WTC11 (cell line): Measurements from ENCODE around the gene PTPRG. TPM values are rescaled to one million over a fixed set of nuclear protein-coding genes. Genes with fewer than 3 reads are reported as not detected.

ENCODE experiments used
- ATAC-seq: fragments of 200-7000 bp; cut with Tn5 transposase; 2 replicates; pipeline ENCODE4 v1.10.0; 2021; ENCODE audit warnings: mild to moderate bottlenecking, moderate library complexity
- CTCF ChIA-PET: fragments of 300-600 bp; sonication (Branson Sonifier 250); formaldehyde crosslinking; loops from one replicate; lab custom pipeline; 2021; ENCODE audit warnings: antibody characterized with exemption; lab: Charles Lee
- POLR2A ChIA-PET: fragments of 350-600 bp; sonication (Branson Sonifier 250); formaldehyde crosslinking; loops from one replicate; lab custom pipeline; 2021; ENCODE audit warnings: antibody characterized with exemption; lab: Charles Lee
- DNase-seq: peaks from one replicate; pipeline ENCODE4 v3.0.0; 2021; ENCODE audit warnings: low spot score
- H3K27ac Mint-ChIP-seq: 2 replicates; pipeline ENCODE4 v1.8.0; 2021; ENCODE audit warnings: mixed read lengths
- H3K27me3 Mint-ChIP-seq: 2 replicates; pipeline ENCODE4 v1.8.0; 2021; ENCODE audit warnings: low read depth, mild to moderate bottlenecking, moderate library complexity, mixed read lengths
- H3K36me3 Mint-ChIP-seq: 2 replicates; pipeline ENCODE4 v1.8.0; 2021; ENCODE audit warnings: mixed read lengths
- H3K4me1 Mint-ChIP-seq: 2 replicates; pipeline ENCODE4 v1.8.0; 2022; ENCODE audit warnings: mixed read lengths
- H3K4me3 Mint-ChIP-seq: 2 replicates; pipeline ENCODE4 v1.8.0; 2021; ENCODE audit warnings: mild to moderate bottlenecking, moderate library complexity, mixed read lengths
- H3K9me3 Mint-ChIP-seq: 2 replicates; pipeline ENCODE4 v1.8.0; 2021; ENCODE audit warnings: mixed read lengths
- ARID4B ChIP-seq: sonication (generic); formaldehyde crosslinking; IDR thresholded peaks from 2 replicates; pipeline ENCODE4 v1.8.0; 2023; ENCODE audit warnings: missing genetic modification reagents, mild to moderate bottlenecking, borderline replicate concordance
- ATF2 ChIP-seq: sonication (generic); formaldehyde crosslinking; IDR thresholded peaks from 2 replicates; pipeline ENCODE4 v1.8.1; 2022; ENCODE audit warnings: low read depth, missing genetic modification reagents, borderline replicate concordance
- ERG ChIP-seq: fragments of 250-450 bp; sonication (Bioruptor Pico); IDR thresholded peaks from 2 replicates; pipeline ENCODE4 v1.8.0; 2021; ENCODE audit warnings: mild to moderate bottlenecking
- ESRRA ChIP-seq: sonication (generic); formaldehyde crosslinking; IDR thresholded peaks from 2 replicates; pipeline ENCODE4 v1.8.1; 2022; ENCODE audit warnings: mild to moderate bottlenecking, missing genetic modification reagents, borderline replicate concordance
- FOXJ3 ChIP-seq: sonication (generic); formaldehyde crosslinking; IDR thresholded peaks from 2 replicates; pipeline ENCODE4 v1.9.0; 2021; ENCODE audit warnings: missing genetic modification reagents, mild to moderate bottlenecking, borderline replicate concordance
- GABPB1 ChIP-seq: sonication (generic); formaldehyde crosslinking; IDR thresholded peaks from 2 replicates; pipeline ENCODE4 v1.8.1; 2023; ENCODE audit warnings: mild to moderate bottlenecking, missing genetic modification reagents
- KAT7 ChIP-seq: sonication (generic); formaldehyde crosslinking; IDR thresholded peaks from 2 replicates; pipeline ENCODE4 v1.8.1; 2023; ENCODE audit warnings: missing genetic modification reagents, mild to moderate bottlenecking, borderline replicate concordance
- MAX ChIP-seq: sonication (generic); formaldehyde crosslinking; IDR thresholded peaks from 2 replicates; pipeline ENCODE4 v1.8.0; 2022; ENCODE audit warnings: mild to moderate bottlenecking, missing genetic modification reagents
- MLX ChIP-seq: sonication (generic); formaldehyde crosslinking; IDR thresholded peaks from 2 replicates; pipeline ENCODE4 v1.8.1; 2023; ENCODE audit warnings: mild to moderate bottlenecking, missing genetic modification reagents, moderate library complexity
- NFE2L1 ChIP-seq: sonication (generic); formaldehyde crosslinking; IDR thresholded peaks from 2 replicates; pipeline ENCODE4 v1.8.1; 2023; ENCODE audit warnings: missing genetic modification reagents
- OVOL2 ChIP-seq: fragments of 250-450 bp; sonication (Bioruptor Pico); IDR thresholded peaks from 2 replicates; pipeline ENCODE4 v1.9.0; 2021; ENCODE audit warnings: mild to moderate bottlenecking, borderline replicate concordance
- SMAD4 ChIP-seq: sonication (generic); formaldehyde crosslinking; IDR thresholded peaks from 2 replicates; pipeline ENCODE4 v1.8.0; 2022; ENCODE audit warnings: mild to moderate bottlenecking, missing genetic modification reagents
- SOX15 ChIP-seq: fragments of 250-450 bp; sonication (Bioruptor Pico); IDR thresholded peaks from 2 replicates; pipeline ENCODE4 v1.9.0; 2021; ENCODE audit warnings: mild to moderate bottlenecking
- SP1 ChIP-seq: sonication (generic); formaldehyde crosslinking; conservative IDR thresholded peaks from 2 replicates; pipeline ENCODE4 v1.8.1; 2022; ENCODE audit warnings: missing genetic modification reagents
- TCF7 ChIP-seq: sonication (generic); formaldehyde crosslinking; IDR thresholded peaks from 2 replicates; pipeline ENCODE4 v1.8.0; 2022; ENCODE audit warnings: mild to moderate bottlenecking, low read depth, missing genetic modification reagents, moderate library complexity
- TEAD1 ChIP-seq: sonication (generic); formaldehyde crosslinking; IDR thresholded peaks from 2 replicates; pipeline ENCODE4 v1.8.0; 2022; ENCODE audit warnings: mild to moderate bottlenecking, missing genetic modification reagents
- ZNF121 ChIP-seq: sonication (generic); formaldehyde crosslinking; IDR thresholded peaks from 2 replicates; pipeline ENCODE4 v1.8.0; 2023; ENCODE audit warnings: missing genetic modification reagents
- ZNF219 ChIP-seq: sonication (generic); formaldehyde crosslinking; IDR thresholded peaks from 2 replicates; pipeline ENCODE4 v1.8.0; 2023; ENCODE audit warnings: missing genetic modification reagents, mild to moderate bottlenecking, borderline replicate concordance
- ZNF232 ChIP-seq: sonication (generic); formaldehyde crosslinking; IDR thresholded peaks from 2 replicates; pipeline ENCODE4 v1.8.0; 2022; ENCODE audit warnings: mild to moderate bottlenecking, missing genetic modification reagents
- ZNF281 ChIP-seq: sonication (generic); formaldehyde crosslinking; IDR thresholded peaks from 2 replicates; pipeline ENCODE4 v1.8.0; 2023; ENCODE audit warnings: mild to moderate bottlenecking, missing genetic modification reagents
- ZNF317 ChIP-seq: sonication (generic); formaldehyde crosslinking; IDR thresholded peaks from 2 replicates; pipeline ENCODE4 v1.8.1; 2023; ENCODE audit warnings: low read depth, mild to moderate bottlenecking, moderate library complexity, missing genetic modification reagents, borderline replicate concordance
- ZNF396 ChIP-seq: fragments of 250-450 bp; sonication (Bioruptor Pico); IDR thresholded peaks from 2 replicates; pipeline ENCODE4 v1.8.0; 2021; ENCODE audit warnings: mild to moderate bottlenecking, moderate library complexity, borderline replicate concordance
- ZSCAN18 ChIP-seq: fragments of 250-450 bp; sonication (Bioruptor Pico); IDR thresholded peaks from 2 replicates; pipeline ENCODE4 v2.1.2; 2022; ENCODE audit warnings: mild to moderate bottlenecking, moderate library complexity
- total RNA-seq: library from RNA; stranded (reverse); gene quantifications from 3 replicates; pipeline ENCODE4 v1.2.3, GENCODE V29; 2021

Gene PTPRG
- total RNA-seq, 1 experiment from 2014 or later: 106 TPM

- Mint-ChIP-seq H3K27ac (peak overlapping the region; percentile 33), H3K9me3 (no peaks in the 10 kb centered on the region), H3K36me3 (no peaks in the 10 kb centered on the region), H3K4me1 (peaks cover 53% of the 10 kb centered on the region), H3K4me3 (no peak overlapping the region), H3K27me3 (no peaks in the 10 kb centered on the region)
- ChIA-PET POLR2A (no interaction called here), CTCF (no interaction called here)
- TF ChIP-seq MAX (CRISPR knock-in tag) (no peak), KAT7 (CRISPR knock-in tag) (no peak), ERG (no peak), SOX15 (no peak), SP1 (no peak), ZSCAN18 (CRISPR knock-in tag) (no peak), FOXJ3 (CRISPR knock-in tag) (no peak), ESRRA (CRISPR knock-in tag) (no peak), TEAD1 (CRISPR knock-in tag) (no peak), OVOL2 (no peak)
- no peak for ATAC-seq
- no peak for DNase-seq
These were observed 419.7 kb downstream of the PTPRG start for GRCh38 chr3:61981060-61981459.

GRCh38 chr3:61983479-61983878, 422.1 kb downstream of the PTPRG start:
- H3K9me3 Mint-ChIP-seq: no peaks in the 10 kb centered on the region
- H3K27me3 Mint-ChIP-seq: no peaks in the 10 kb centered on the region
- ChIA-PET CTCF (no interaction called here), POLR2A (no interaction called here)
- TF ChIP-seq ZNF396 (CRISPR knock-in tag) (no peak), GABPB1 (no peak), TCF7 (CRISPR knock-in tag) (no peak), ZNF219 (CRISPR knock-in tag) (no peak), TEAD1 (CRISPR knock-in tag) (no peak), ARID4B (CRISPR knock-in tag) (no peak), OVOL2 (no peak), MLX (CRISPR knock-in tag) (no peak), ATF2 (no peak), NFE2L1 (CRISPR knock-in tag) (no peak), SMAD4 (CRISPR knock-in tag) (no peak), ZNF281 (CRISPR knock-in tag) (no peak), ZNF317 (CRISPR knock-in tag) (no peak), ZNF232 (CRISPR knock-in tag) (no peak), ZNF121 (CRISPR knock-in tag) (no peak)
- no peak overlapping the region for H3K4me3 Mint-ChIP-seq
- ATAC-seq: no peak
- H3K4me1 Mint-ChIP-seq: peaks cover 40% of the 10 kb centered on the region
- H3K27ac Mint-ChIP-seq: no peak overlapping the region
- H3K36me3 Mint-ChIP-seq: no peaks in the 10 kb centered on the region
- DNase-seq: no peak
